ENCODE data around the gene OR2L2.
"Not testable (repeated sequence)": the region's sequence is repeated elsewhere in the genome, so short reads cannot be mapped to it uniquely, and the experiment has no call there.

OR2L2 gene

DNA sequence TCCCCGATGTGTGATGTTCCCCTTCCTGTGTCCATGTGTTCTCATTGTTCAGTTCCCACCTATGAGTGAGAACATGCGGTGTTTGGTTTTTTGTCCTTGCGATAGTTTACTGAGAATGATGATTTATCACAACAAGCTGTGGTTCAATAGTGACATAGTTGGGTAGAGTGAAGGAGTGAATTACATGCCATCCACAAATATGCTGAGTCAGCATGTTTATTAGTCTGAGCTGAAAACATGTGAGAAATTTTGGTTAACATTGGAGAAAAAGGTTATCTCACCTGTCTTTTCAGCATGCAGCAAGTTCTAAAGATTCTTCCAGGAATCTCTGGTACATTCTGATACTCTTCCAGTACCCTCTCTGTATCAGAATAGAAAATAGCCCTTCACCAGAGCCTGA, 35.7 kb downstream of the OR2L2 start:
- H3K4me3 ChIP-seq = no peak overlapping the region
- TF ChIP-seq, protein P1, sequence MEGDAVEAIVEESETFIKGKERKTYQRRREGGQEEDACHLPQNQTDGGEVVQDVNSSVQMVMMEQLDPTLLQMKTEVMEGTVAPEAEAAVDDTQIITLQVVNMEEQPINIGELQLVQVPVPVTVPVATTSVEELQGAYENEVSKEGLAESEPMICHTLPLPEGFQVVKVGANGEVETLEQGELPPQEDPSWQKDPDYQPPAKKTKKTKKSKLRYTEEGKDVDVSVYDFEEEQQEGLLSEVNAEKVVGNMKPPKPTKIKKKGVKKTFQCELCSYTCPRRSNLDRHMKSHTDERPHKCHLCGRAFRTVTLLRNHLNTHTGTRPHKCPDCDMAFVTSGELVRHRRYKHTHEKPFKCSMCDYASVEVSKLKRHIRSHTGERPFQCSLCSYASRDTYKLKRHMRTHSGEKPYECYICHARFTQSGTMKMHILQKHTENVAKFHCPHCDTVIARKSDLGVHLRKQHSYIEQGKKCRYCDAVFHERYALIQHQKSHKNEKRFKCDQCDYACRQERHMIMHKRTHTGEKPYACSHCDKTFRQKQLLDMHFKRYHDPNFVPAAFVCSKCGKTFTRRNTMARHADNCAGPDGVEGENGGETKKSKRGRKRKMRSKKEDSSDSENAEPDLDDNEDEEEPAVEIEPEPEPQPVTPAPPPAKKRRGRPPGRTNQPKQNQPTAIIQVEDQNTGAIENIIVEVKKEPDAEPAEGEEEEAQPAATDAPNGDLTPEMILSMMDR (IDR thresholded peaks at IDR 0.05) = no peak
- no peak overlapping the region for H3K27ac ChIP-seq
- DNase-seq (ENCODE audit: low spot score) = no peak

DNA sequence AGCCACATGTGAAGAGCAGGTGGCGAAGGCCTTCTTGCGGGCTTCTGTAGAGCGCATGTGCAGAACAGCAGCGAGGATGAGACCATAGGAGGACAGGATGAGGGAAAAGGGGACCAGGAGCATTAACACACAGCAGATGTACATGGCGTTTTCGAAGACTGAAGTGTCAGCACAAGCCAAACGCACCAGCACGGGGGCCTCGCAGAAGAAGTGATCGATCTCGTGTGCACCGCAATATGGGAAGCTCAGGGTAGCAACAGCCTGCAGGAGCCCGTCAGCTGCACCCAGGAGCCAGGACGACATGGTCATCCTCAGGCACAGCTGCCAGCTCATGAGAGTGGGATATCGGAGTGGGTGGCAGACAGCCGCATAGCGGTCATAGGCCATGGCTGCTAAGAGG, 54.0 kb downstream of the OR2L2 start:
- DNase-seq (ENCODE audit: low spot score); H3K27ac ChIP-seq; H3K4me3 ChIP-seq: not testable (repeated sequence)
